Osteoblast (primary cell): Measurements from ENCODE around the gene DNAJC3. TPM values are rescaled to one million over a fixed set of nuclear protein-coding genes. Genes with fewer than 3 reads are reported as not detected.

ENCODE experiments used
- DNase-seq: peaks from one replicate; pipeline ENCODE4 v3.0.0; 2011; ENCODE audit warnings: low spot score, mixed read lengths; ENCODE audit not compliant: insufficient read length; ENCODE audit errors: missing footprints
- H2AFZ ChIP-seq: 2 replicates; pipeline ENCODE4 v1.6.0; 2011; ENCODE audit warnings: mild to moderate bottlenecking, low read length
- H3K27ac ChIP-seq: 2 replicates; pipeline ENCODE4 v1.5.1; 2011; ENCODE audit warnings: mild to moderate bottlenecking, low read depth, low read length, moderate library complexity
- H3K27me3 ChIP-seq: 2 replicates; pipeline ENCODE4 v1.6.0; 2012; ENCODE audit warnings: mild to moderate bottlenecking, control low read depth, inconsistent platforms, low read length, moderate library complexity; ENCODE audit not compliant: insufficient read depth
- H3K36me3 ChIP-seq: 2 replicates; pipeline ENCODE4 v1.5.1; 2011; ENCODE audit warnings: mild to moderate bottlenecking, low read length, control low read depth, moderate library complexity; ENCODE audit not compliant: insufficient read depth
- H3K4me1 ChIP-seq: 2 replicates; pipeline ENCODE4 v1.5.1; 2011; ENCODE audit warnings: mild to moderate bottlenecking, low read length, control low read depth, moderate library complexity; ENCODE audit not compliant: insufficient read depth
- H3K4me2 ChIP-seq: 2 replicates; pipeline ENCODE4 v1.6.0; 2011; ENCODE audit warnings: mild to moderate bottlenecking, low read length; ENCODE audit not compliant: insufficient read depth
- H3K4me3 ChIP-seq: fragments of 200-600 bp; sonication (generic); 3 replicates; pipeline ENCODE4 v1.5.1; 2012; ENCODE audit warnings: mild to moderate bottlenecking, low read length, inconsistent platforms; ENCODE audit not compliant: insufficient read depth
- H3K79me2 ChIP-seq: 2 replicates; pipeline ENCODE4 v1.6.0; 2012; ENCODE audit warnings: mild to moderate bottlenecking, low read length, control low read depth, inconsistent platforms; ENCODE audit not compliant: insufficient read depth
- H3K9me3 ChIP-seq: 2 replicates; pipeline ENCODE4 v1.5.1; 2011; ENCODE audit warnings: low read depth, low read length, control low read depth
- H4K20me1 ChIP-seq: 2 replicates; pipeline ENCODE4 v1.6.0; 2012; ENCODE audit warnings: mild to moderate bottlenecking, low read length, control low read depth; ENCODE audit not compliant: insufficient read depth
- total RNA-seq: library from RNA; depleted of rRNA; stranded (reverse); fragments of >200 nt; gene quantifications from 2 replicates; pipeline ENCODE4 v1.2.3, GENCODE V29; 2012
- TF ChIP-seq, protein P1 (sequence below): IDR thresholded peaks from 2 replicates; pipeline ENCODE4 v1.5.1; 2011; ENCODE audit warnings: mild to moderate bottlenecking, low read depth, low read length, moderate library complexity; ENCODE audit errors: extremely low read depth

DNAJC3 gene
- total RNA-seq, 1 donor: 58.6 TPM

DNA sequence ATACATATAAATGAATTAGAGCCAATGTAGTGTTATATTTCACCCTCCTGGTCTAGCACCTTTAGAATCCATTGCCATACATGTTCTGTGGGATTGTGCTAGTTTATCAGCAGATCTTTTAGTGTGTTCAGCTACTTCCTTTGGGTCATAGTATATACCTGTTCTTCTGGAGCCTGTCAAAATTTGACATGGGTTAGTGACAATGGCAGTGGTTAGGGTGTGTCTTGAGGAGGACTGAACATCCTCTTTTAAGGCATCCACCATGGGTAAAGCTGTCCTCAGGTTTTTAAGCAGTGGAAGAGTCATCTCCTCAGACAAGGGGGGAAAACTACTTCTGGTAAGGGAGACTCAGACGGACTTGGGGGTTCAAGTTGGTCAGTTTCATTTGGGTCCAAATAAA, 29.4 kb downstream of the DNAJC3 start:
- H4K20me1 ChIP-seq: peaks cover 42% of the 10 kb centered on the region
- H3K4me1 ChIP-seq: no peaks in the 10 kb centered on the region
- no peak overlapping the region for H3K27ac ChIP-seq
- H3K36me3 ChIP-seq: peaks cover 11% of the 10 kb centered on the region
- no peak overlapping the region for H3K4me3 ChIP-seq
- H2AFZ ChIP-seq: no peak overlapping the region
- H3K79me2 ChIP-seq: peaks cover 73% of the 10 kb centered on the region
- no peaks in the 10 kb centered on the region for H3K27me3 ChIP-seq
- H3K9me3 ChIP-seq: no peaks in the 10 kb centered on the region
- no peak overlapping the region for H3K4me2 ChIP-seq
- no peak for DNase-seq
- TF ChIP-seq, protein P1, sequence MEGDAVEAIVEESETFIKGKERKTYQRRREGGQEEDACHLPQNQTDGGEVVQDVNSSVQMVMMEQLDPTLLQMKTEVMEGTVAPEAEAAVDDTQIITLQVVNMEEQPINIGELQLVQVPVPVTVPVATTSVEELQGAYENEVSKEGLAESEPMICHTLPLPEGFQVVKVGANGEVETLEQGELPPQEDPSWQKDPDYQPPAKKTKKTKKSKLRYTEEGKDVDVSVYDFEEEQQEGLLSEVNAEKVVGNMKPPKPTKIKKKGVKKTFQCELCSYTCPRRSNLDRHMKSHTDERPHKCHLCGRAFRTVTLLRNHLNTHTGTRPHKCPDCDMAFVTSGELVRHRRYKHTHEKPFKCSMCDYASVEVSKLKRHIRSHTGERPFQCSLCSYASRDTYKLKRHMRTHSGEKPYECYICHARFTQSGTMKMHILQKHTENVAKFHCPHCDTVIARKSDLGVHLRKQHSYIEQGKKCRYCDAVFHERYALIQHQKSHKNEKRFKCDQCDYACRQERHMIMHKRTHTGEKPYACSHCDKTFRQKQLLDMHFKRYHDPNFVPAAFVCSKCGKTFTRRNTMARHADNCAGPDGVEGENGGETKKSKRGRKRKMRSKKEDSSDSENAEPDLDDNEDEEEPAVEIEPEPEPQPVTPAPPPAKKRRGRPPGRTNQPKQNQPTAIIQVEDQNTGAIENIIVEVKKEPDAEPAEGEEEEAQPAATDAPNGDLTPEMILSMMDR: no peak

DNA sequence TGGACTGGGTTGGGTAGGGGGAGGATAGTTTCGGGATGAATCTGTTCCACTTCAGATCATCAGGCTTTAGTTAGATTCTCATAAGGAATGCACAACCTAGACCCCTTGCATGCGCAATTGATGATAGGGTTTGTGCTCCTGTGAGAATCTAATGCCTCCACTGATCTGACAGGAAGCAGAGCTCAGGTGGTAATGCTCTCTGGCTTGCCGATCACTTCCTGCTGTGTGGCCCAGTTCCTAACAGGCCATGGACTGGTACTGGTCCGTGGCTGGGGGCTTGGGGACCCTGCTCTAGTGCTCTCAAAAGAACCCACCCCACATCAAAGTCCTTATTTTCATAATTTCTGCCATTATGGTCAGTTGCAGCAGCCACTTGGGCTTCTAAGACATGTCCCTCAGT, 30.1 kb downstream of the DNAJC3 start:
- H3K9me3 ChIP-seq: no peaks in the 10 kb centered on the region
- H3K79me2 ChIP-seq: peaks cover 68% of the 10 kb centered on the region
- peaks cover 12% of the 10 kb centered on the region for H3K36me3 ChIP-seq
- no peak overlapping the region for H2AFZ ChIP-seq
- TF ChIP-seq, protein P1: no peak
- DNase-seq: no peak
- H4K20me1 ChIP-seq: peaks cover 39% of the 10 kb centered on the region
- H3K27ac ChIP-seq: no peak overlapping the region
- H3K4me2 ChIP-seq: no peak overlapping the region
- H3K27me3 ChIP-seq: no peaks in the 10 kb centered on the region
- no peaks in the 10 kb centered on the region for H3K4me1 ChIP-seq
- H3K4me3 ChIP-seq: no peak overlapping the region

DNA sequence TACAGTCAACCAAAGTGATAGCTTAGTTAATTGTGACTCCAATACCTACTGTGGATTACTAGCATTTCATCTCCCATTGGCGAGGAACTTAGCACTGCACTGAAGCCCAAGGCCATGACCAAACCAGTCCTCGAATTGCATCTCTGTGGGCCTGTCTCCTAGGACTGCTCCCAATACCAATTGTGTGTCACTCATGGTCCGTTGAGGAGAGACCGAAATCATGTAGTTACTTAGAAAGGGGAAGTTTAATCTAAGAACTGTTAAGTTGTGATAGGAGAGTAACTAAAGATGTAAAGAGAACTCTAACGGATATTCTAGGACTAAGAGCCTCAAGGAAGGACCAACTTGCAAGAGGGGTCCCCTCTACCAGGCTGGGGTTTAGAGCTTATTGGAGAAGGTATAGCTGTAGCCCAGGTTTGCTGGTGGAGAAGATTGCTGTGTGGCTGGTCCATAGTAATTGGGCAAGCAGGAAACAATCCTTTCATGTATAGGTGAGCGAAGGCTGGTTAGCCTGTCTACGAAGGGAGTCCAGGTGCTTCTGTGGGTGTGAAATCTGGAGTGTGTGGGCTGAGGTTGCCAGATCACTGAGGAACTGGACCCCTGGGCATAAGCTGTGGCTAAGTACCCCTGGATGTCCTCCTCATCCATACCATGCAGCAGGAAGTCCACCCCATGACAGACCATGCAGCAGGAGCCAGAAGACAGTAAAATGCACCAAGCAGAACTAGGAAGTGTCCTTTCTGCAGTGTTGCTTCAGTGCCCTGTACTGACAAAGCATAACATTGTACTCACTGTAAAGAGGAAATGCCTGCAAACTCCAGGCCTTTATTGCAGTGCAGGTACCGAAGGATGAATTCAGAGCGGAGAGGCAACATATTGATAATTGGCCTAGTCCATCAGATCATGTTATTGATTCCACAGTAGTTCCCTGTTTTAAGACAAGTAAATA, 30.8 kb downstream of the DNAJC3 start:
- no peaks in the 10 kb centered on the region for H3K4me1 ChIP-seq
- H3K27ac ChIP-seq: no peak overlapping the region
- peaks cover 15% of the 10 kb centered on the region for H3K36me3 ChIP-seq
- H3K9me3 ChIP-seq: no peaks in the 10 kb centered on the region
- peaks cover 61% of the 10 kb centered on the region for H3K79me2 ChIP-seq
- H3K27me3 ChIP-seq: no peaks in the 10 kb centered on the region
- TF ChIP-seq, protein P1: no peak
- H3K4me3 ChIP-seq: no peak overlapping the region
- DNase-seq: no peak
- H3K4me2 ChIP-seq: no peak overlapping the region
- H4K20me1 ChIP-seq: peaks cover 32% of the 10 kb centered on the region
- no peak overlapping the region for H2AFZ ChIP-seq

DNA sequence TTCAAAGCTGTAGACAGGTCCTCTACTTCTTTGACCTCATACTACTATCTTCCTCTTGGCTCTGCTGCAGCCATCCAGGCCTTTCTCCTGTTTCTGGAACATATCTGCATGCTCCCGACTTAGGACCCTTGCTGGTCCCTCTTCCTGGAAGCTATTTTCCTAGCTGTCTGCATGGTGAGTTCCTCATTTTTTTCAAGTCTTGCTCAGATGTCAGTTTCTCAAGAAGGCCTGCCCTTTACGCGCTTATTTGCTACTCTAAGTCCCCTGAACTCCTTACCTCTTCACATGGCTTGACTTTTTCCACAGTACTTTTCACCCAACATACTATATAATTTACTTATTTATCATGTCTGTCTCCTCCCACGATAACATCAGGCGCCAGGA, 31.4 kb downstream of the DNAJC3 start:
- no peak for DNase-seq
- Histone ChIP-seq H3K27ac (no peak overlapping the region), H3K27me3 (no peaks in the 10 kb centered on the region), H4K20me1 (peaks cover 35% of the 10 kb centered on the region), H2AFZ (no peak overlapping the region), H3K9me3 (no peaks in the 10 kb centered on the region), H3K79me2 (peaks cover 54% of the 10 kb centered on the region), H3K4me3 (no peak overlapping the region), H3K36me3 (peaks cover 15% of the 10 kb centered on the region), H3K4me1 (peaks cover 3% of the 10 kb centered on the region), H3K4me2 (no peak overlapping the region)
- TF ChIP-seq, protein P1: no peak
